OCI-LY1 (cell line): ENCODE measurements around the gene MMP14.

Experiments used
- H2AFZ ChIP-seq: fragments of 200-600 bp; sonication (generic), shearing (Covaris generic); 2 replicates; pipeline ENCODE4 v1.6.0; 2014; ENCODE audit warnings: antibody characterized with exemption, mild to moderate bottlenecking, low read length
- H3F3A ChIP-seq: fragments of 200-600 bp; sonication (generic), shearing (Covaris generic); 2 replicates; pipeline ENCODE4 v1.6.0; 2014; ENCODE audit warnings: mild to moderate bottlenecking, antibody characterized with exemption, low read length, moderate library complexity; ENCODE audit not compliant: insufficient read depth
- H3K27ac ChIP-seq: fragments of 200-600 bp; sonication (generic); 2 replicates; pipeline ENCODE4 v1.5.1; 2014; ENCODE audit warnings: low read length, mixed run types, mild to moderate bottlenecking, low read depth; ENCODE audit not compliant: poor library complexity, severe bottlenecking
- H3K27me3 ChIP-seq: fragments of 200-600 bp; sonication (generic); 2 replicates; pipeline ENCODE4 v1.6.0; 2014; ENCODE audit warnings: antibody characterized with exemption, mild to moderate bottlenecking, low read length, moderate library complexity; ENCODE audit not compliant: insufficient read depth
- H3K36me3 ChIP-seq: fragments of 200-600 bp; sonication (generic); 2 replicates; pipeline ENCODE4 v1.6.1; 2014; ENCODE audit warnings: mild to moderate bottlenecking, antibody characterized with exemption, low read length, moderate library complexity, mixed read lengths; ENCODE audit not compliant: insufficient read depth
- H3K4me1 ChIP-seq: fragments of 200-600 bp; sonication (generic); 2 replicates; pipeline ENCODE4 v1.5.1; 2014; ENCODE audit warnings: mild to moderate bottlenecking, low read length, moderate library complexity; ENCODE audit not compliant: insufficient read depth, severe bottlenecking
- H3K4me2 ChIP-seq: fragments of 200-600 bp; sonication (generic), shearing (Covaris generic); 2 replicates; pipeline ENCODE4 v1.6.1; 2014; ENCODE audit warnings: low read length
- H3K4me3 ChIP-seq: fragments of 200-600 bp; sonication (generic); 2 replicates; pipeline ENCODE4 v1.5.1; 2014; ENCODE audit warnings: low read length, low read depth, mild to moderate bottlenecking, mixed read lengths; ENCODE audit not compliant: poor library complexity, severe bottlenecking
- H3K79me2 ChIP-seq: fragments of 200-600 bp; shearing (Covaris generic); 2 replicates; pipeline ENCODE4 v1.6.1; 2016; ENCODE audit warnings: mixed run types, low read length, mixed read lengths; ENCODE audit not compliant: insufficient read depth
- H3K9ac ChIP-seq: fragments of 200-600 bp; sonication (generic), shearing (Covaris generic); 2 replicates; pipeline ENCODE4 v1.6.1; 2014; ENCODE audit warnings: mild to moderate bottlenecking, low read length, mixed read lengths
- H3K9me2 ChIP-seq: fragments of 200-600 bp; sonication (generic), shearing (Covaris generic); 2 replicates; pipeline ENCODE4 v1.6.1; 2014; ENCODE audit warnings: low read depth, mild to moderate bottlenecking, low read length, mixed read lengths
- H3K9me3 ChIP-seq: fragments of 200-600 bp; shearing (Covaris generic); 2 replicates; pipeline ENCODE4 v1.6.1; 2014; ENCODE audit warnings: low read length, mixed read lengths
- H4K20me1 ChIP-seq: fragments of 200-600 bp; sonication (generic), shearing (Covaris generic); 2 replicates; pipeline ENCODE4 v1.6.0; 2016; ENCODE audit warnings: mild to moderate bottlenecking, low read length; ENCODE audit not compliant: insufficient read depth
- CTCF ChIP-seq: fragments of 200-600 bp; sonication (generic), shearing (Covaris generic); IDR thresholded peaks from 2 replicates; pipeline ENCODE4 v1.5.1; 2017; ENCODE audit warnings: mild to moderate bottlenecking, antibody characterized with exemption, low read length, moderate library complexity, mixed read lengths
- EZH2 ChIP-seq: fragments of 200-600 bp; sonication (generic), shearing (Covaris generic); IDR thresholded peaks from 2 replicates; pipeline ENCODE4 v1.8.0; 2017; ENCODE audit warnings: borderline replicate concordance, mixed run types, mild to moderate bottlenecking, antibody characterized with exemption, low read length, moderate library complexity, mixed read lengths

Gene MMP14

GRCh38 chr14:22883173-22883976 lies 47.0 kb downstream of the MMP14 start, which contains the start of gene REM2:
Gene REM2, plus strand, starts transcription at chr14:22883222. Its CDS starts 66 bp downstream, at chr14:22883288.
- H3K4me3 ChIP-seq: no peak within 1 kb of the TSS
- peaks cover 6% of the 10 kb centered on the region for H3K36me3 ChIP-seq
- H3K9me3 ChIP-seq: no peaks in the 10 kb centered on the region
- H3K27me3 ChIP-seq: 0 out of 2 replicates have a peak, but pooled peaks cover 6% of the 10 kb centered on the region
- TF ChIP-seq CTCF (no peak), EZH2 (no peak)
- H4K20me1 ChIP-seq: no peaks in the 10 kb centered on the region
- H3K9ac ChIP-seq: no peak within 1 kb of the TSS
- no peak within 1 kb of the TSS for H3K4me2 ChIP-seq
- no peaks in the 10 kb centered on the region for H3K79me2 ChIP-seq
- no peak within 1 kb of the TSS for H3K27ac ChIP-seq
- peaks cover 11% of the 10 kb centered on the region for H3F3A ChIP-seq
- no peak within 1 kb of the TSS for H2AFZ ChIP-seq
- H3K9me2 ChIP-seq: no peaks in the 10 kb centered on the region
- peaks cover 29% of the 10 kb centered on the region for H3K4me1 ChIP-seq

GRCh38 chr14:22884076-22884737 lies 47.8 kb downstream of the MMP14 start:
- H3K79me2 ChIP-seq: no peaks in the 10 kb centered on the region
- H3K27me3 ChIP-seq: 0 out of 2 replicates have a peak, but pooled peaks cover 6% of the 10 kb centered on the region
- no peaks in the 10 kb centered on the region for H3K9me2 ChIP-seq
- H2AFZ ChIP-seq: no peak overlapping the region
- H3K36me3 ChIP-seq: no peaks in the 10 kb centered on the region
- H3K9ac ChIP-seq: no peak overlapping the region
- H3K27ac ChIP-seq: no peak overlapping the region
- no peak overlapping the region for H3K4me3 ChIP-seq
- no peak overlapping the region for H3K4me2 ChIP-seq
- peaks cover 12% of the 10 kb centered on the region for H3F3A ChIP-seq
- TF ChIP-seq EZH2 (no peak), CTCF (no peak)
- H4K20me1 ChIP-seq: no peaks in the 10 kb centered on the region
- H3K4me1 ChIP-seq: peaks cover 38% of the 10 kb centered on the region
- H3K9me3 ChIP-seq: no peaks in the 10 kb centered on the region

- Histone ChIP-seq H3K9ac (no peak overlapping the region), H3K27ac (no peak overlapping the region), H3K79me2 (no peaks in the 10 kb centered on the region), H2AFZ (no peak overlapping the region), H3K4me2 (no peak overlapping the region), H3K9me3 (no peaks in the 10 kb centered on the region), H4K20me1 (no peaks in the 10 kb centered on the region), H3K27me3 (0 out of 2 replicates have a peak, but pooled peaks cover 6% of the 10 kb centered on the region), H3K9me2 (no peaks in the 10 kb centered on the region), H3K4me1 (peaks cover 39% of the 10 kb centered on the region), H3F3A (peaks cover 12% of the 10 kb centered on the region), H3K36me3 (no peaks in the 10 kb centered on the region), H3K4me3 (no peak overlapping the region)
- no peak for TF ChIP-seq EZH2
These were observed 48.5 kb downstream of the MMP14 start for GRCh38 chr14:22884738-22885523.
